ENCODE measurements around the gene FUBP3.

DNA sequence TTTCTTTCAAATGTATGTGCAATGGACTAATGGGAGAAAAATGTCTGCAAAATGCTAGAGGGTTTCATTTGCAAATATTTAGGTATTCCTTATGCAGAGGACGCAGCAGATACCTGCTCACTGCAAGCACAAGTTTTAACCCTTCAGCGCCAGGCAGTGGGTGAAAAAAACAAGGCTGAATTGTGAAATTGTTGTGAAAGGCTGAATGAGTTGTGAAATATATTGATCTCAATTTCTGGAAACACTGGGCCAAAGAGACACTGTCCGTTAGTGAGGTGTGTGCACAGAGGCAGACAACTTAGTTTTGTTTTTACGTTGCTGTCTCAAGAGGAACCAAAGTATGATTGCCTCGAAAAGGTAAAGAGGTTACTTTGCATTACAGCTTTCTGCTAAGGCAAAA, 18.8 kb downstream of the FUBP3 start:
- TF ChIP-seq CTCF (IDR thresholded peaks at IDR 0.05): no peak
- no peak for TF ChIP-seq RCOR1 (IDR thresholded peaks at IDR 0.05; ENCODE audit: low read length)
- no peak for TF ChIP-seq JUND (IDR thresholded peaks at IDR 0.05)
- no peak for TF ChIP-seq PBX3 (IDR thresholded peaks at IDR 0.05)
- no peak for TF ChIP-seq RXRA (IDR thresholded peaks at IDR 0.05; ENCODE audit: borderline replicate concordance, low read depth)
- no peak for TF ChIP-seq MAX (IDR thresholded peaks at IDR 0.05; ENCODE audit: low read depth)
- no peak for TF ChIP-seq USF2 (IDR thresholded peaks at IDR 0.05; ENCODE audit: borderline replicate concordance, low read depth, low read length)
- TF ChIP-seq, protein P1, sequence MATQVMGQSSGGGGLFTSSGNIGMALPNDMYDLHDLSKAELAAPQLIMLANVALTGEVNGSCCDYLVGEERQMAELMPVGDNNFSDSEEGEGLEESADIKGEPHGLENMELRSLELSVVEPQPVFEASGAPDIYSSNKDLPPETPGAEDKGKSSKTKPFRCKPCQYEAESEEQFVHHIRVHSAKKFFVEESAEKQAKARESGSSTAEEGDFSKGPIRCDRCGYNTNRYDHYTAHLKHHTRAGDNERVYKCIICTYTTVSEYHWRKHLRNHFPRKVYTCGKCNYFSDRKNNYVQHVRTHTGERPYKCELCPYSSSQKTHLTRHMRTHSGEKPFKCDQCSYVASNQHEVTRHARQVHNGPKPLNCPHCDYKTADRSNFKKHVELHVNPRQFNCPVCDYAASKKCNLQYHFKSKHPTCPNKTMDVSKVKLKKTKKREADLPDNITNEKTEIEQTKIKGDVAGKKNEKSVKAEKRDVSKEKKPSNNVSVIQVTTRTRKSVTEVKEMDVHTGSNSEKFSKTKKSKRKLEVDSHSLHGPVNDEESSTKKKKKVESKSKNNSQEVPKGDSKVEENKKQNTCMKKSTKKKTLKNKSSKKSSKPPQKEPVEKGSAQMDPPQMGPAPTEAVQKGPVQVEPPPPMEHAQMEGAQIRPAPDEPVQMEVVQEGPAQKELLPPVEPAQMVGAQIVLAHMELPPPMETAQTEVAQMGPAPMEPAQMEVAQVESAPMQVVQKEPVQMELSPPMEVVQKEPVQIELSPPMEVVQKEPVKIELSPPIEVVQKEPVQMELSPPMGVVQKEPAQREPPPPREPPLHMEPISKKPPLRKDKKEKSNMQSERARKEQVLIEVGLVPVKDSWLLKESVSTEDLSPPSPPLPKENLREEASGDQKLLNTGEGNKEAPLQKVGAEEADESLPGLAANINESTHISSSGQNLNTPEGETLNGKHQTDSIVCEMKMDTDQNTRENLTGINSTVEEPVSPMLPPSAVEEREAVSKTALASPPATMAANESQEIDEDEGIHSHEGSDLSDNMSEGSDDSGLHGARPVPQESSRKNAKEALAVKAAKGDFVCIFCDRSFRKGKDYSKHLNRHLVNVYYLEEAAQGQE (IDR thresholded peaks at IDR 0.05; ENCODE audit: low read depth, low read length): no peak
- no peak for TF ChIP-seq EP300 (IDR thresholded peaks at IDR 0.05; ENCODE audit: borderline replicate concordance in 1 of 2, low read depth in 1 of 2, low read length in 1 of 2)
